Gastrocnemius medialis (tissue), 4 donors: ENCODE data around the gene DNASE1L1.

ENCODE experiments used
- CTCF ChIP-seq, 5 experiments: fragments of 450-650 bp in 3 of 5; fragments of 200-600 bp in 2 of 5; sonication (generic) in 2 of 5; IDR thresholded peaks in 4 of 5; conservative IDR thresholded peaks in 1 of 5; 1 replicate in 4 of 5; 2 replicates in 1 of 5; pipeline ENCODE4 v1.5.1; 2016 to 2019; ENCODE audit warnings: antibody characterized with exemption in 5 of 5, mild to moderate bottlenecking in 3 of 5, moderate library complexity in 3 of 5
- POLR2A ChIP-seq, 2 donors: fragments of 450-650 bp; IDR thresholded peaks; one replicate each; pipeline ENCODE4 v1.6.1; 2017; ENCODE audit warnings: antibody characterized with exemption in 2 of 2, mild to moderate bottlenecking in 2 of 2, moderate library complexity in 2 of 2

DNA sequence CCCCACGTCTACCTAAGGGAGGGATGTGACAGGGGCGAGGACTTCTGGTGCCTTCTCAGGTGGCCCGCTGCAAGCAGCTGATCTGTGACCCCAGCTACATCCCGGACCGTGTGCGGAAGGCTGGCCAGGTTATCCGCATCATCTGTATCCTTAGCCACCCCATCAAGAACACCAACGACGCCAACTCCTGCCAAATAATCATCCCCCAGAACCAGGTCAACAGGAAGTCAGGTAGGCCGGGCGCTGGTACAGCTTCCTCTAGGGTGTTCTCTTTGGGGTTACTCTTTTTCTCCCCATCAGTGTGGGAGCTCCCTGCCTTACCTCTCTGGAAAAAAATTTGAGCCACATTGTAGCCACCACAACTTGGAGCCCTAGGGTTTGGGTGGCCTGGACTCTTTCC is 32.5 kb upstream of the DNASE1L1 start:
- TF ChIP-seq POLR2A (IDR thresholded peaks at IDR 0.05) = no peak
- no peak for TF ChIP-seq CTCF (IDR thresholded peaks at IDR 0.05 in 4 of 5, conservative IDR thresholded peaks at IDR 0.05 in 1 of 5)
